Renal cortex interstitium (tissue), 11 donors: ENCODE measurements around the gene MTHFS. TPM values are rescaled to one million over a fixed set of nuclear protein-coding genes. Genes with fewer than 3 reads are reported as not detected.
"Not testable (repeated sequence)": the region's sequence is repeated elsewhere in the genome, so short reads cannot be mapped to it uniquely, and the experiment has no call there.

Experiments
- DNase-seq, 11 donors: peaks; one replicate each; pipeline ENCODE4 v3.0.0-alpha.2; 2013; ENCODE audit warnings: low read depth in 9 of 11, low spot score in 4 of 11; ENCODE audit errors: extremely low read depth in 1 of 11
- polyA plus RNA-seq, 3 donors: library from polyadenylated mRNA; unstranded; fragments of 120-200 nt; gene quantifications; one replicate each; pipeline ENCODE4 v1.2.1, GENCODE V29; 2013; ENCODE audit not compliant: insufficient read length in 3 of 3

Gene MTHFS
- polyA plus RNA-seq, 3 donors = 40.4 to 44.1 (median 41.8) TPM

DNA sequence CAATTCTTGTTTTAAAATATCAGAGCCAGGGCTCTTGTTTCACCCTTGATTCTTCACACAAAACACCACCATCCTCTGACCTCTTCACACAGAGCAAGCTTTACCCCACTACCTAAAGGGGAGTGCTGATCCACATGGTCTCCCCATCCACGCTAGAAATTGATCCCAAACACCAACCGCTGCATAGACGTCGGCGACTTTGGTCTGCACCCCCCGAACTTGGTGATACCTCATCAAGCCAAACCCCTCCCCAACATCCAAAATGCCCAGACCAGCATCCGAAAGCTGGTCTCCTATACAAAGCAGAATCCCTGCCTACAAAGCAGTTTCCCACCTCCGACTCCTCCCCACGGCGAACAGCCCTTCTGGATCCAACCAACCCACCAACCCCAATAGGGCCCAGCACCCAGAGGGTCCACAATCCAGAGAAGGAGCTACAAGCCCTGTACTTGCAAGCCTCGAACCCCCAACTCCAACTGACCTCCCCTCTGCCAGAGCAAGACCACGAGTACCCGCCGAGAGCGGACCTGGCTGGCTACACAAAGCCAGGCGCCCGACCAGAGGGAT lies 25.8 kb upstream of the MTHFS start:
- DNase-seq = no peak

GRCh38 chr15:79919749-79920511 lies 23.1 kb upstream of the MTHFS start:
- DNase-seq = no peak

GRCh38 chr15:79919090-79919748 lies 22.4 kb upstream of the MTHFS start:
- no peak for DNase-seq

- no peak for DNase-seq
Measured at GRCh38 chr15:79918278-79918677, 21.5 kb upstream of the MTHFS start.

- DNase-seq = no peak
Measured at GRCh38 chr15:79916502-79917132, 19.8 kb upstream of the MTHFS start.

GRCh38 chr15:79915776-79916501 lies 19.1 kb upstream of the MTHFS start:
- not testable (repeated sequence) for DNase-seq

GRCh38 chr15:79914728-79915127 lies 17.9 kb upstream of the MTHFS start:
- DNase-seq = no peak

DNA sequence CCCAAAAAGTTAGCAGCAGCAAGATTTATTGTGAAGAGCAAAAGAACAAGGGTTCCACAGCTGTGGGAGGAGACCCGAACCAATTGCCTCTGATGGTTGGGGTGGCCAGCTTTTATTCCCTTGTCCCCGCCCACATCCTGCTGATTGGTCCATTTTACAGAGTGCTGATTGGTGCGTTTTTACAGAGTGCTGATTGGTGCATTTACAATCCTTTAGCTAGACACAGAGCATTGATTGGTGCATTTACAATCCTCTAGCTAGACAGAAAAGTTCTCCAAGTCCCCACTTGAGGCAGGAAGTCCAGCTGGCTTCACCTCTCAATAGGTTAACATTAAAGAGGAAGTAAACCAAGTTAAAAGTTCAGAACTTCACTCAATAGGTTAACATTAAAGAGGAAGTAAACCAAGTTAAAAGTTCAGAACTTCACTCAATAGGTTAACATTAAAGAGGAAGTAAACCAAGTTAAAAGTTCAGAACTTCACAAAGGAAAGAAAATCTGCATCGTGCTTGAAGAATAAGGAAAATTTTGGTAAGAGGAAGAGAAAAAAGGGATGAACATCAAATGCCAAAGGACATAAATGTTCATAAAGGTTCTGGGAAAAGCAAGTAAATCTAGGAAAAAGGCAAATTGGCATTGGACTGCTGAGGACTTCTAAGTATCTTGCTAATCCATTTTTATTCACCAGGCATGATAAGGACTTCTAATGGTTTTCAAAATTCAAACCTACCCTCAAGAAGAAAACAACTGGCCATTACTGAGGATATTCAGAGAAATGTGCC lies 12.9 kb upstream of the MTHFS start:
- DNase-seq = not testable (repeated sequence)

- no peak for DNase-seq
Measured at GRCh38 chr15:79904271-79904670, 7.5 kb upstream of the MTHFS start.

GRCh38 chr15:79903626-79904025 lies 6.8 kb upstream of the MTHFS start:
- no peak for DNase-seq

- no peak for DNase-seq
Measured at GRCh38 chr15:79903144-79903543, 6.3 kb upstream of the MTHFS start.

GRCh38 chr15:79901958-79902357 lies 5.1 kb upstream of the MTHFS start:
- no peak for DNase-seq

GRCh38 chr15:79900818-79901378 lies 4.1 kb upstream of the MTHFS start:
- not testable (repeated sequence) for DNase-seq

DNA sequence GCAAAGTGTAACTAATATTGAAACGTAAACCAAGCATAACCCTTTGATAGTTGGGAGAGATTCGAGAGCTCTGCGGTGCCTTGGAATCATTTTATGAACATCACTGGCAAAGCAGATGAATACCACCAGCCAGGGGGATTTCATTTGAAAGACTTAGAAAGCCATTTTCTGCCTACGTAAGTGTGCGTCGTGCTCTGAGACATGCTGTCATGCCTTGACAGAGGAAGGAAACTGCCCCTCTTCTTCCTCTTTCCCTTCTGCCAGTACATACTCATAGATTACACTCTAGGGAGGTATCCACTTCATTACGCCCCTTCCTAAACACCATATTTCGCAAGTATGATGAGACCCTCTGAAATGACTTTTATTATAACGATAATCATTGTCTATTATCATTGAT lies 3.3 kb upstream of the MTHFS start:
- DNase-seq = no peak

GRCh38 chr15:79898786-79899185 lies 2.0 kb upstream of the MTHFS start:
- DNase-seq = not testable (repeated sequence)

GRCh38 chr15:79898369-79898768 lies 1.6 kb upstream of the MTHFS start:
- DNase-seq = no peak

DNA sequence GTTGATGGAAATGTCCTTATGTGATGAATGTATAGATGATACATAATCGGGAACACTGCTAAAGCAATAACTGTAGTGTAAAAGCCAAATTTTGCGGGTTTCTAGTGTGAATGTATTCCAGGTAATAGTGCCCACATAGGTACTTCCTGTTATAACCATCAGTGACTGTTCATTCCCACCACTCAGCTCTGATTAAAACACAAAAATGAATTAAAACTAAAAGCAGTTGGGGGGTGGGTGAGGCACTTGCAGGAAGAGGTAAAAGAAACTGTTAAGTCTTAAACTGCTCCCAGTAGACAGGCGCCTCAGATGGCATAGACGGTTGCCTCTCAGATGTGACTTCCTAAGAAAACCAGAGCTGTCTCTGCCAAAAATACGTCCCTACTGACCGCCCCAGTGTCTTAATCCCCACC lies 893 bp upstream of the MTHFS start:
- peak in 1 of 11 donors; percentile 9 for DNase-seq

DNA sequence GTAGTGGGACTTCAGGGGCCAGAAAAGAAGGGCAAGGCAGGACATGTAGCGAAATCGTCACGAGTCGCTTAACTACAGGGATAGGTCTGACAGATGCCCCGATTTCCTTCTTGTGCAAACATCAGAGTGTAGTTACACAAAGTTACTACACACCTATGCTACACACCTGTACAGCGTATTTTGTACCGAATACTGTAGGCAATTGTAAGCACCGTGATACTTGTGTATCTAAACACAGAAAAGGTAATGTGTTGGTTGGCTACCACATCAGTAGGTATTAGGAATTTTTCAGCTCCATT lies 515 bp upstream of the MTHFS start:
- peak in 2 of 11 donors; percentile 21 to 53 for DNase-seq
